Peyer's patch (tissue), 4 donors: ENCODE data around the gene PGLYRP1. TPM values are rescaled to one million over a fixed set of nuclear protein-coding genes. Genes with fewer than 3 reads are reported as not detected.

Source experiments
- DNase-seq, 3 donors: peaks; one replicate each; pipeline ENCODE4 v3.0.0-alpha.2; 2017 to 2019
- H3K27ac ChIP-seq, 4 donors: fragments of 200-600 bp; sonication (generic); one replicate each; pipeline ENCODE4 v1.5.1; 2016 to 2019
- H3K27me3 ChIP-seq, 2 donors: fragments of 200-600 bp; sonication (generic); one replicate each; pipeline ENCODE4 v1.5.1; 2019
- H3K36me3 ChIP-seq, 3 donors: fragments of 200-600 bp; sonication (generic); one replicate each; pipeline ENCODE4 v1.5.1; 2016 to 2019
- H3K4me1 ChIP-seq, 4 donors: fragments of 200-600 bp; sonication (generic); one replicate each; pipeline ENCODE4 v1.5.1; 2016 to 2019
- H3K4me3 ChIP-seq, 4 donors: fragments of 200-600 bp; sonication (generic); 1 replicate in 3 of 4; 2 replicates in 1 of 4; pipeline ENCODE4 v1.5.1; 2016 to 2019; ENCODE audit warnings: mild to moderate bottlenecking in 1 of 4
- H3K9me3 ChIP-seq, 4 donors: fragments of 200-600 bp; sonication (generic); one replicate each; pipeline ENCODE4 v1.5.1; 2016 to 2019; ENCODE audit warnings: mild to moderate bottlenecking in 1 of 4
- POLR2A ChIP-seq, 2 donors: fragments of 450-650 bp; IDR thresholded peaks; one replicate each; pipeline ENCODE4 v1.5.1; 2017; ENCODE audit warnings: antibody characterized with exemption in 2 of 2, mild to moderate bottlenecking in 2 of 2, moderate library complexity in 2 of 2
- total RNA-seq, 4 donors: library from RNA; depleted of rRNA; stranded (reverse); fragments of >200 nt; gene quantifications; one replicate each; pipeline ENCODE4 v1.1.0, GENCODE V29; 2016
- TF ChIP-seq, protein P1 (sequence below), 6 experiments: fragments of 450-650 bp in 4 of 6; fragments of 200-600 bp in 2 of 6; sonication (generic) in 1 of 6; IDR thresholded peaks; one replicate each; pipeline ENCODE4 v1.5.1; 2017 to 2019; ENCODE audit warnings: antibody characterized with exemption in 6 of 6, mild to moderate bottlenecking in 3 of 6, moderate library complexity in 1 of 6

The PGLYRP1 gene
- total RNA-seq, 4 donors from 2014 or later: not detected

DNA sequence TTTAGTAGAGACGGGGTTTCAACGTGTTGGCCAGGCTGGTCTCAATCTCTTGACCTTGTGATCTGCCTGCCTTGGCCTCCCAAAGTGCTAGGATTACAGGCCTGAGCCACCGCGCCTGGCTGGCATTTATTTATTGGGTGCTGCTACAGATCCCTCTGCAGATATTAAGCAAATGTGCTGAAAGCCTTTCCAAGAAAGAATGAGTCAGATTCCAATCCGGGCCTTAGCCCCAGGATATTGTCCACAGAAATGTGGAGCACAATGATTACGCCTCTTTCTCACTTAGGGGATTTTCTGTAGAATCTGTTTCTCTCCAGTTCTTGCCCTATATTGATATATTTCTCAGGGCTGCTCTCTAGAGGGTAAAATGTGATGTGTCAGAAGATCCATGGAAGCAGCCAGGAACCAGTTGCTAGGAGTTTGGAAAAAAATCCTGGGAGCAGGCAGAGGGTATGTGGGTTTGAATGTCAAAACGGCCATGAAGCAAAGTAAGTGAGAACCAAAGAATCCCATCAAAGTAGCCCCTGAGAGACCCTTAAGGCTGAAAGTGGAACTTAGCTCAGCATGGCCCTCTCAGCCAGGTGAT, 42.7 kb upstream of the PGLYRP1 start:
- Histone ChIP-seq H3K27ac (no peak overlapping the region), H3K4me1 (peaks cover 0 to 5% (median 0%) of the 10 kb centered on the region in 4 donors), H3K4me3 (no peak overlapping the region), H3K27me3 (no peaks in the 10 kb centered on the region), H3K36me3 (no peaks in the 10 kb centered on the region), H3K9me3 (peaks cover 0 to 4% (median 0%) of the 10 kb centered on the region in 4 donors)
- TF ChIP-seq, protein P1, sequence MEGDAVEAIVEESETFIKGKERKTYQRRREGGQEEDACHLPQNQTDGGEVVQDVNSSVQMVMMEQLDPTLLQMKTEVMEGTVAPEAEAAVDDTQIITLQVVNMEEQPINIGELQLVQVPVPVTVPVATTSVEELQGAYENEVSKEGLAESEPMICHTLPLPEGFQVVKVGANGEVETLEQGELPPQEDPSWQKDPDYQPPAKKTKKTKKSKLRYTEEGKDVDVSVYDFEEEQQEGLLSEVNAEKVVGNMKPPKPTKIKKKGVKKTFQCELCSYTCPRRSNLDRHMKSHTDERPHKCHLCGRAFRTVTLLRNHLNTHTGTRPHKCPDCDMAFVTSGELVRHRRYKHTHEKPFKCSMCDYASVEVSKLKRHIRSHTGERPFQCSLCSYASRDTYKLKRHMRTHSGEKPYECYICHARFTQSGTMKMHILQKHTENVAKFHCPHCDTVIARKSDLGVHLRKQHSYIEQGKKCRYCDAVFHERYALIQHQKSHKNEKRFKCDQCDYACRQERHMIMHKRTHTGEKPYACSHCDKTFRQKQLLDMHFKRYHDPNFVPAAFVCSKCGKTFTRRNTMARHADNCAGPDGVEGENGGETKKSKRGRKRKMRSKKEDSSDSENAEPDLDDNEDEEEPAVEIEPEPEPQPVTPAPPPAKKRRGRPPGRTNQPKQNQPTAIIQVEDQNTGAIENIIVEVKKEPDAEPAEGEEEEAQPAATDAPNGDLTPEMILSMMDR (IDR thresholded peaks at IDR 0.05): no peak
- TF ChIP-seq POLR2A (IDR thresholded peaks at IDR 0.05): no peak
- DNase-seq: no peak

DNA sequence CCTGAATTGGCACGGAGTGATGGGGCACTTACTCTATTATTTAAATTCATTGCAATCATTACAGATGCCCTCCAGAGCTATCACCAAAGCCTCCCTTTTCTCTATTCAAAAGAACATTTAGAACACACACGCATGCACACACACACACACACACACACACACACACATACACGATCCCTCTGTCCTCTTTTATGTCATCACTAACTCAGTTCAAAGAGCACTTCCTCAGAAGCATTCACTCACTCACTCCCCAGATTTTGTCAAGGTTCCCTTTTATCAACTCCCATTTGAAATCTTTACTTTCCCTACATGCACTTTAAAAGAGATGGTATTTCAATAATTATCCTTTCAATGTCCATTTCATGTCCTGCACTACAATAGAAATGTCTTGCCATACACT, 40.3 kb upstream of the PGLYRP1 start:
- no peaks in the 10 kb centered on the region for H3K36me3 ChIP-seq
- no peaks in the 10 kb centered on the region for H3K27me3 ChIP-seq
- no peaks in the 10 kb centered on the region for H3K4me1 ChIP-seq
- no peak overlapping the region for H3K27ac ChIP-seq
- H3K4me3 ChIP-seq: no peak overlapping the region
- no peak for DNase-seq
- peaks cover 0 to 4% (median 0%) of the 10 kb centered on the region in 4 donors for H3K9me3 ChIP-seq
- no peak for TF ChIP-seq POLR2A (IDR thresholded peaks at IDR 0.05)
- TF ChIP-seq, protein P1 (IDR thresholded peaks at IDR 0.05): no peak

DNA sequence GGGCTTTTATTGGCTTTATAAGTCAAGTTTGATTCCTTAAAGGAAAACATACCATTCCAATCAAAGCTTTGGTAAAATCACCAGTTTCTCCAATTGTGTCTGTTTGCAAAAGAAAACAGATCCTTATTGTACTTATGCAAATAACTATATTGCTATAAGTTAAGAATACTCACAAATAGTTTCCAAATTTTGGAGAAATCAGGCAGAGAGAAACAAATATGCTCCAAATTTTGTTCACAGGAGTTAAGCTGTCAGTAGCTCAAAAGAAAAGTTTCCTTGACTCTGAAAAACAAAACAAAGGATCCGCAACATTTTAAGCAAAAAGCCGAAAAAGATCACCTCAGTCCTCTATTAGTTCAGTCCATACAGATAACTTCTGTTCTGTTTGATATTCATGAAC, 37.2 kb upstream of the PGLYRP1 start:
- Histone ChIP-seq H3K27me3 (peaks cover 0 to 5% of the 10 kb centered on the region in 2 donors), H3K9me3 (peaks cover 0 to 4% (median 0%) of the 10 kb centered on the region in 4 donors)
- TF ChIP-seq, protein P1 (IDR thresholded peaks at IDR 0.05): no peak
- no peak for TF ChIP-seq POLR2A (IDR thresholded peaks at IDR 0.05)

DNA sequence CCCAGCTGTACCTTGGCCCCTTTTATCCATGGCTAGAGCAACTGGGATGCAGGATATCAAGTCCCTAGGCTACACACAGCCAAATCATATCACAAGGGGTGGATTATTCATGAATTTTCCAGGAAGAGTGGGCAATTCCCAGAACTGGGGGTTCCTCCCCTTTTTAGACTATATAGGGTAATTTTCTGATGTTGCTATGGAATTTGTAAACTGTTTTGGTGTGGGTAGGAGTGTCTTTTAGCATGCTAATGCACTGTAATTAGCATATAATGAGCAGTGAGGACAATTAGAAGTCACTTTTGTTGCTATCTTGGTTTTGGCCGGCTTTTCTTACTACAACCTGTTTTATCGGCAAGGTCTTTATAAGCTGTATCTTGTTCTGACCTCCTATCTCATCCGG, 35.9 kb upstream of the PGLYRP1 start:
- H3K4me1 ChIP-seq: no peaks in the 10 kb centered on the region
- no peaks in the 10 kb centered on the region for H3K36me3 ChIP-seq
- H3K4me3 ChIP-seq: no peak overlapping the region
- H3K27me3 ChIP-seq: peaks cover 0 to 5% of the 10 kb centered on the region in 2 donors
- H3K9me3 ChIP-seq: peaks cover 0 to 4% (median 0%) of the 10 kb centered on the region in 4 donors
- no peak for DNase-seq
- TF ChIP-seq POLR2A (IDR thresholded peaks at IDR 0.05): no peak
- TF ChIP-seq, protein P1 (IDR thresholded peaks at IDR 0.05): no peak
- no peak overlapping the region for H3K27ac ChIP-seq

More for the DNA sequence above, 37.2 kb upstream of the PGLYRP1 start:
- no peak overlapping the region for H3K27ac ChIP-seq
- DNase-seq: no peak
- H3K4me3 ChIP-seq: no peak overlapping the region
- no peaks in the 10 kb centered on the region for H3K4me1 ChIP-seq
- H3K36me3 ChIP-seq: no peaks in the 10 kb centered on the region

DNA sequence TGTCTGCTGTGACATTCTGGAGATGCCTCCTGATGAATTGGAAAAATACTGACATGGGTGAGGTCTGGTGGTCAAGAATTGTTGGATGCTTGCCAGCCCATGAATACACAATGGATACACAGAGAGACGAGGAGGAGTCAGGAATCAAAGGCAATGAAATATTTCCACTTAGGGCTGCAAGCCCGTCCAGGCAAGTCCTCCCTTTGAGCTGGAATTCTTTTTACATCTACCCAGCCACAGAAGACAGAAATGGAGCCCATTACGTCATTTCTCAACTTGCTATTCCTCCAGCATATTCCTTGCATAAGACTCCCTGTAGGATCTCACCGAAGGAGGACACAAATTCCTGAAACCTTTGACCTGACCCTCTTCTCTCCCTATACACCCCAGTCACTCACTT, 33.7 kb upstream of the PGLYRP1 start:
- H3K27me3 ChIP-seq: peaks cover 0 to 5% of the 10 kb centered on the region in 2 donors
- no peak overlapping the region for H3K4me3 ChIP-seq
- H3K9me3 ChIP-seq: peaks cover 0 to 2% (median 0%) of the 10 kb centered on the region in 4 donors
- no peak for TF ChIP-seq POLR2A (IDR thresholded peaks at IDR 0.05)
- TF ChIP-seq, protein P1 (IDR thresholded peaks at IDR 0.05): no peak
- no peaks in the 10 kb centered on the region for H3K36me3 ChIP-seq
- DNase-seq: no peak
- H3K27ac ChIP-seq: no peak overlapping the region
- no peaks in the 10 kb centered on the region for H3K4me1 ChIP-seq
